ENCODE measurements around the gene CA7. TPM values are rescaled to one million over a fixed set of nuclear protein-coding genes. Genes with fewer than 3 reads are reported as not detected.

The CA7 gene
- total RNA-seq (2014; rRNA removed; shearing (Covaris generic)) (0.65 TPM in 1 of 2 replicates, not detected in the other), polyA plus RNA-seq (2016; fragmentation: Nextera tagmentation; extraction: Ambion mirVana) (not detected in 2 replicates)

DNA sequence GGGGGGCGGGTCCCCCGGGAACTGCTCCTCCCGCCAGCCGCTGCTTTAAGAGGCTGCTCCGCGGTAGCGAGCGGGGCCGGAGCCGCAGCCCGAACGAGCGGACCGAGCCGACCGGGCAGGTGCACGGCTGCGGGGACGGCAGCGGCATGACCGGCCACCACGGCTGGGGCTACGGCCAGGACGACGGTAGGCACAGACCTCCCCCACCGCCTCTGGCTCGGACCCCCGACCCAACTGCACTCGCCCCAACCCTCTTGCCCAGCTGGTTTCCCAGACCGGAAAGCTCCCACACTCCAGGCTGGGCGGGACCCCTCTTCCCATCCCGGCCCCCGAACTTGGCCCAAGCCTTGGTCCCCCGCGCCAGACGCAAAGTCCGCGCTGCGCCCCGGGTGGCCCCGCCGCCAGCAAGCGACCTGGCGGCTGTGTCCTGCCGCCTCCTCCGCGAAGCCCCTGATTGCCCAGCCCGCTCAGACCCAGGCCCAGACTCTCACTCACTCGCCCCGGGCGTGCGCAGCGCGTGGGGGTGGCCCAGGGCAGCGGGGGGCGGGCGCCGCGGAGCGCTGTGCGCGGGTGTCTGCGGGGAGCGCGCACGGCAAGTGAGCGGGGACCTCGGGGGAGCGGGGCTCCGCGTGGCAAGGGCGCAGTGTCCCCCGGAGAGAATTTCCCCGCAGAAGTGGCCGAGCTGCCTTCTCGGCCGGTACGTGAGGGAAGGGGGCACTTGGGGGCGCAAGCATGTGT lies at the start of gene CA7:
Gene CA7 (plus strand): TSS at position 73 of the 738 bp plus-strand sequence. CDS start 74 bp downstream, at position 147.
- peak; percentile 23 for DNase-seq
- Histone ChIP-seq H3K4me1 (ENCODE audit: insufficient read depth) (no peaks in the 10 kb centered on the region), H3K9me3 (ENCODE audit: low read depth) (no peaks in the 10 kb centered on the region), H3K4me3 (peak within 1 kb of the TSS; percentile 63), H3K79me2 (ENCODE audit: insufficient read depth) (no peaks in the 10 kb centered on the region), H4K20me1 (ENCODE audit: insufficient read depth) (no peaks in the 10 kb centered on the region), H3K9me2 (ENCODE audit: insufficient read depth) (no peaks in the 10 kb centered on the region), H3F3A (ENCODE audit: insufficient read depth) (no peaks in the 10 kb centered on the region), H3K27me3 (replicated peaks; ENCODE audit: insufficient read depth) (peaks cover 40% of the 10 kb centered on the region), H3K9ac (no peak within 1 kb of the TSS), H3K36me3 (ENCODE audit: low read depth) (no peaks in the 10 kb centered on the region), H3K4me2 (ENCODE audit: unreplicated experiment) (peak within 1 kb of the TSS; percentile 68), H2AFZ (0 out of 2 replicates have a peak within 1 kb of the TSS, but pooled peaks have one; percentile 35), H3K27ac (no peak within 1 kb of the TSS)
- in situ Hi-C loops (cut with MboI), result no loop called here
- 0 to 3% methylated on average over 9 to 58 of the region's 79 CpGs for WGBS, 2 experiments (ENCODE audit: low coverage in 1 of 2, low lambda C conversion rate in 2 of 2, missing lambda C conversion rate in 2 of 2)
- TF ChIP-seq EZH2phosphoT487 (IDR thresholded peaks at IDR 0.05; ENCODE audit: insufficient read depth, low read depth), result no peak
- TF ChIP-seq EZH2 (IDR thresholded peaks at IDR 0.05; ENCODE audit: insufficient read depth, poor library complexity, severe bottlenecking), result peak; percentile 44

DNA sequence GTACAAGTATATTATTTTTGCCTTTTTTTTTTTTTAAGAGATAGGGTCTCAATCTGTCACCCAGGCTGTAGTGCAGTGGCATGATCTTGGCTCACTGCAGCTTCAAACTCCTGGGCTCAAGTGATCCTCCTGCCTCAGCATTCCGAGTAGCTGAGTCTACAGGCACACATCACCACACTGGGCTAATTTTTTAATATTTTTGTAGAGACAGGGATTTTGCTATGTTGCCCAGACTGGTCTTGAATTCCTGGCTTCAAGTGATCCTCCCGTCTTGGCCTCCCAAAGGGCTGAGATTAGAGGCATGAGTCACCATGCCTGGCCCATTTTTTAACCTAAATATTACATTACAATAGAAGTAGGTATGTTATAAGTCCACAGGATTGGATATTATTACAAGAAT lies 46.1 kb upstream of the CA7 start:
- no peaks in the 10 kb centered on the region for H3K27me3 ChIP-seq (replicated peaks; ENCODE audit: insufficient read depth)
- no peaks in the 10 kb centered on the region for H3K9me2 ChIP-seq (ENCODE audit: insufficient read depth)
- no peaks in the 10 kb centered on the region for H3K9me3 ChIP-seq (ENCODE audit: low read depth)
- H3K4me3 ChIP-seq, result no peak overlapping the region
- DNase-seq, result peak; percentile 39
- no peak overlapping the region for H2AFZ ChIP-seq
- TF ChIP-seq EZH2 (IDR thresholded peaks at IDR 0.05; ENCODE audit: insufficient read depth, poor library complexity, severe bottlenecking), result no peak
- TF ChIP-seq EZH2phosphoT487 (IDR thresholded peaks at IDR 0.05; ENCODE audit: insufficient read depth, low read depth), result no peak
- no peak overlapping the region for H3K27ac ChIP-seq
- H3K36me3 ChIP-seq (ENCODE audit: low read depth), result peaks cover 6% of the 10 kb centered on the region
- peaks cover 17% of the 10 kb centered on the region; the same call in 1 of the 2 replicates for H3F3A ChIP-seq (ENCODE audit: insufficient read depth)
- H3K9ac ChIP-seq, result no peak overlapping the region
- H4K20me1 ChIP-seq (ENCODE audit: insufficient read depth), result no peaks in the 10 kb centered on the region
- in situ Hi-C loops (cut with MboI), result no loop called here
- no peaks in the 10 kb centered on the region for H3K4me1 ChIP-seq (ENCODE audit: insufficient read depth)
- 70 to 71% methylated on average over 2 of the region's 2 CpGs for WGBS, 2 experiments (ENCODE audit: low coverage in 1 of 2, low lambda C conversion rate in 2 of 2, missing lambda C conversion rate in 2 of 2)
- H3K4me2 ChIP-seq (ENCODE audit: unreplicated experiment), result no peak overlapping the region
- no peaks in the 10 kb centered on the region for H3K79me2 ChIP-seq (ENCODE audit: insufficient read depth)

- Histone ChIP-seq H3K4me1 (ENCODE audit: insufficient read depth) (no peaks in the 10 kb centered on the region), H3K79me2 (ENCODE audit: insufficient read depth) (no peaks in the 10 kb centered on the region), H3K27me3 (replicated peaks; ENCODE audit: insufficient read depth) (no peaks in the 10 kb centered on the region), H3K9ac (no peak overlapping the region), H2AFZ (no peak overlapping the region), H3K36me3 (ENCODE audit: low read depth) (peaks cover 29% of the 10 kb centered on the region), H3K4me3 (no peak overlapping the region), H4K20me1 (ENCODE audit: insufficient read depth) (no peaks in the 10 kb centered on the region), H3K9me3 (ENCODE audit: low read depth) (no peaks in the 10 kb centered on the region), H3K4me2 (ENCODE audit: unreplicated experiment) (no peak overlapping the region), H3F3A (ENCODE audit: insufficient read depth) (peaks cover 17% of the 10 kb centered on the region; the same call in 1 of the 2 replicates), H3K9me2 (ENCODE audit: insufficient read depth) (no peaks in the 10 kb centered on the region), H3K27ac (no peak overlapping the region)
- no peak for DNase-seq
- WGBS, 2 experiments (ENCODE audit: low coverage in 1 of 2, low lambda C conversion rate in 2 of 2, missing lambda C conversion rate in 2 of 2), result 97 to 98% methylated on average over 15 to 19 of the region's 19 CpGs
- TF ChIP-seq EZH2 (IDR thresholded peaks at IDR 0.05; ENCODE audit: insufficient read depth, poor library complexity, severe bottlenecking) (no peak), EZH2phosphoT487 (IDR thresholded peaks at IDR 0.05; ENCODE audit: insufficient read depth, low read depth) (no peak)
- in situ Hi-C loops (cut with MboI), result no loop called here
These were observed 43.4 kb upstream of the CA7 start for GRCh38 chr16:66800856-66801255.

GRCh38 chr16:66801320-66802105 lies 42.7 kb upstream of the CA7 start, which contains the start of gene TERB1:
Gene TERB1 (minus strand): TSS chr16:66801584. CDS start chr16:66796798, 4,786 bp downstream.
- Histone ChIP-seq H4K20me1 (ENCODE audit: insufficient read depth) (no peaks in the 10 kb centered on the region), H3K36me3 (ENCODE audit: low read depth) (peaks cover 36% of the 10 kb centered on the region), H3K4me1 (ENCODE audit: insufficient read depth) (no peaks in the 10 kb centered on the region), H2AFZ (no peak within 1 kb of the TSS), H3F3A (ENCODE audit: insufficient read depth) (peaks cover 17% of the 10 kb centered on the region; the same call in 1 of the 2 replicates), H3K4me3 (no peak within 1 kb of the TSS), H3K79me2 (ENCODE audit: insufficient read depth) (no peaks in the 10 kb centered on the region), H3K27ac (no peak within 1 kb of the TSS), H3K9me2 (ENCODE audit: insufficient read depth) (no peaks in the 10 kb centered on the region), H3K27me3 (replicated peaks; ENCODE audit: insufficient read depth) (no peaks in the 10 kb centered on the region), H3K9me3 (ENCODE audit: low read depth) (no peaks in the 10 kb centered on the region), H3K9ac (no peak within 1 kb of the TSS), H3K4me2 (ENCODE audit: unreplicated experiment) (no peak within 1 kb of the TSS)
- in situ Hi-C loops (cut with MboI), result no loop called here
- 90 to 91% methylated on average over 50 to 56 of the region's 56 CpGs for WGBS, 2 experiments (ENCODE audit: low coverage in 1 of 2, low lambda C conversion rate in 2 of 2, missing lambda C conversion rate in 2 of 2)
- no peak for DNase-seq
- TF ChIP-seq EZH2 (IDR thresholded peaks at IDR 0.05; ENCODE audit: insufficient read depth, poor library complexity, severe bottlenecking) (no peak), EZH2phosphoT487 (IDR thresholded peaks at IDR 0.05; ENCODE audit: insufficient read depth, low read depth) (no peak)
